Stimulated activated CD4-positive, alpha-beta T cell treated with anti-CD3 and anti-CD28 coated beads, Interleukin-4, amount 100 ng/mL, for 4 hours (primary cell): ENCODE measurements around the gene THAP8.
A peak's percentile ranks its signal among the peaks of the same experiment; 100 is the strongest.

ENCODE experiments used
- DNase-seq, 2 experiments: peaks; one replicate each; pipeline ENCODE4 v3.0.0-alpha.2; 2020

THAP8 gene

GRCh38 chr19:35991731-35992450 lies 62.2 kb downstream of the THAP8 start:
- DNase-seq = no peak

- DNase-seq = no peak
Observed at GRCh38 chr19:35990771-35991730, 63.0 kb downstream of the THAP8 start.

GRCh38 chr19:35990156-35990555 lies 63.9 kb downstream of the THAP8 start:
- no peak for DNase-seq

- DNase-seq = no peak
Observed at GRCh38 chr19:35988824-35989223, 65.3 kb downstream of the THAP8 start.

GRCh38 chr19:35987571-35987896 lies 66.6 kb downstream of the THAP8 start:
- DNase-seq = no peak

GRCh38 chr19:35986664-35987570 lies 67.2 kb downstream of the THAP8 start:
- DNase-seq = peak in 1 of 2 experiments; percentile 24

GRCh38 chr19:35986111-35986510 lies 68.0 kb downstream of the THAP8 start:
- no peak for DNase-seq
